ENCODE measurements around the gene RERE.

Gene RERE

DNA sequence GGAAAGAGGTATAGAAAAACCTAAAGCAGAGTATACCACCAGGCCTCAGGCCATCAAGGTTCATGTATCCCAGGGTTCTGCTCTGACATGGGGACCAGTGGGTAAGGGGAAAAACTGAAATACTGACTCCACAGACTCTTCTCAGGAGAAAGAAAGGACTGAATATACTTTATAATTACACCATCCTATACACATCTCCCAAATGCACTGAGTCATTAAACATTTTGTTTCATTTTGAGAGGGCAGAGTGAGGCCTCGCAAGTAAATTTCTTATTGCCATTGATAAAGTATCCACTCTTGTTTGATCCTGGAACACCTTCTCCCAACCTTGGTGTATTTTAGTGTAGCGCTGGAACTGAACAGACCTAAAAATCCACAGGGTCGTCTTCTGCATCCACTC, 251.6 kb downstream of the RERE start:
- DNase-seq, result no peak

DNA sequence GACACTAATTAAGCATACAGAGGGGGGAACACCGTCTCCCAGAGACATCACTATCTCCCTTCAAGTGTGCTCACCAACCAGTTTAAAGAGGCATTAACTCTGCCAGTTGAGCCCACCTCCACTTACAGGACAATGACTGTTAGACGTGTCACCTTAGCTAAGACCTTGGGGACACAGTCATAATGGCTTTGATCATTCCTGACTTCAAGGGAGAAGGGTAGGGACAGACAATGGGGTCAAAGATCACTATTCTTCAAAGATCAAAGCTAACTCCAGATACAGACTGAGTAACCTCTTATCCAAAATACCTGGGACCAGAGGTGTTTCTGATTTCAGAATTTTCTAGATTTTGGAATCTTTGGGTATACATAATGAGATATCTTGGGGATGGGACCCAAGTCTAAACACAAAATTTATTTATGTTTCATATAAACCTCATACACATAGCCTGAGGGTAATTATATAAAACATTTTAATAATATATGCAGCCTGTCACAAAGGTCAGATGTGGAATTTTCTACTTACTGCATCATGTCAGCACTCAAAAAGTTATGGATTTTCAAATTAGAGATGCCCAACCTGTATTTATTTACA, 253.4 kb downstream of the RERE start:
- no peak for DNase-seq

DNA sequence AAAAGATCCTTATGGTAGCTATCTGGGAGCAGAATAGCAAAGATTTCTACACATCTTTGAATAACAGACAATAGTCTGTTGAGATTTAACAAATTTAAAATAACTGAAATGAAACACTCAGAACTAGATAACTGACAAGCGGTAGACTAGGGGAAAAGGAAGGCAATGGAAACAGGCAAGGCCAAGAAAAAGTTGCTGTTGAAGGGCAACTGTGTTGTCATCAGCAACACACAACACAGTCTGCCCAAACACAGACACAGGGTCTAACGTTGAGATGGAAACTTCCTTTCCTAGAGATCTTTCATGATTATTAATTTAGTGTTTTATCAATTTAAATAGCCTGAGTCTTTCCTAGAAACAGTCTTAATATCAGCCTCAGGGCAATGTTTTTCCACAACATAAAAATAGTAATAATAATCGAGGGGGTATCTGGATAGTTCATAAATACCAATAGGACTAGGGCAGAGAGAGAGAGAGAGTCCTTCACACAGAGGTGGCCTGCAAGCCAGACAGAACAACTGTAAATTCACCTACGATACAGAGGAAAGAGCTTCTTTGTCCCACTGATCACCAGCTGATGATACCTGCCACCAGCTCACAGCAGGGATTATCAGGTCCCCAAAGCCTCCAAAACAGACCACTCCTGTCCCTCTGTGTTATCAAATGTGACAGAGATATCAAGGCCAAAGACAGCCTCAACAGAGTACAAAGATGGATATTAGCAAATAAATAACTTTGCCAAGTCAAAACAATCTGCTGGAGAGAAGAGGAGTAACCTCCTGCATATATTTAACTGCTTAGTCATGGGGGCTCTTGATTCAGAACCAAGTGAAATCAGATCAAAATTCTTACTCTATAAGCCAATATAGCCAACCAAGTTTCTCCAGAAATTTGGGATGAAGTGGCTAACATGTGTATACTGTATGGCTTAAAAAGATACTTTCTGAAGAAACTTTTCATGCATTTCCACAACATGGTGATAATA, 254.3 kb downstream of the RERE start:
- DNase-seq, result peak; percentile 58

DNA sequence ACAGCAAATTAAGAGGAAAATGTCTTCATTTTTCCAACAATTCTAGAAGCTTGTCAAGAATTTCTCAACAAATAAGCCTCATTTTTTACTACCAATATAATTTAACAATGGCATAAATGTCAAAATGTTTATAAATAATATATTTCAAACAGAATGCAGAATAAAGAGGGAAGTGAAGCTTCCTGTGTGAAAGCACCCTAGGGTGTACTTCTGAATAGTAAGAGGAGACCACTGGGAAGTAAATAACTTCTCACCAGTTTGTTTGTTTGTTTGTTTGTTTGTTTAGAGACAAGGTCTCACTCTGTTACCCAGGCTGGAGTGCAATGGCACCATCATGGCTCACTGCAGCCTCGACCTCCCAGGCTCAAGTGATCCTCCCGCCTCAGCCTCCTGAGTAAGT, 255.2 kb downstream of the RERE start:
- DNase-seq, result no peak

DNA sequence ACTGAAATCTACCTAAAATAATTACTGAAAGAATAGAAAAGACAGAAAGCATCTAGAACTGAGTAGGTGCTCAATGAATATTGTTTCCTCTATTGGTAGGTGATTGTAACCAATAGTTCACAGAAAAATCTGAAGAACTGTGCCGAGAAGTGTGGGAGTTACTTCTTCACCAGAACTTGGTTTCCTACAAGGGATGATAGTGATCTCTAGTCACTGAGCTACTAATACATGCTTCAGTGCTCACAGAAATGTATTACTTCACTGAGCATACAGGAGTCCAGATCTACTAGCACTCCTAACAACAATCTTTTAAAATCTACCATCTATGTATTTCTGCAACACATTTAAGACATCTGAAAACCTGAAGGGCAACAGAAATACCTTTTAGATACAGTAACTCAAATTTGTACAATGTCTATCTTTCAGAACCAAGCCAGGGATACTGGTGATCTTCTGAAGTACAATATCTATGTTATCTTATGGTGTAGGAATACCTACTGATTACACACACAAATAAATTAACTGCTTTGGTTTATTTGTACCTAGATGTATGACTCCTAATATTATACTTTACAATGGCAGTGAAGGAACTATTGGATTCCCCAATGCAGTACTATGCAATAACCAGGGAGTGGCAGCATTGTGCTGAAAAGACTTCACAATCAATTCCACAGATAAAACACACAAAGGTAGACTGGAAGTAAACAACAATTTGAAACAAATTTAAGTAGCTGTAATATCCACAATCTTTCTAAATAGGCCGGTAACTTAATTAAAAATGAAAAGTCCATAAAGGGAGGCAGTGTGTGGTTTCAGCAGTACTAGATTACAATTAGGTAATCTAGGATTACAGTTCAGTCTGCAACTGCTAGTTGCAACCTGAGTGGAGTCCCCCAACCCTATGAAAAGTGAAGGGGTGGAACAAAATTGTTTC, 256.6 kb downstream of the RERE start:
- DNase-seq, result peak; percentile 52

DNA sequence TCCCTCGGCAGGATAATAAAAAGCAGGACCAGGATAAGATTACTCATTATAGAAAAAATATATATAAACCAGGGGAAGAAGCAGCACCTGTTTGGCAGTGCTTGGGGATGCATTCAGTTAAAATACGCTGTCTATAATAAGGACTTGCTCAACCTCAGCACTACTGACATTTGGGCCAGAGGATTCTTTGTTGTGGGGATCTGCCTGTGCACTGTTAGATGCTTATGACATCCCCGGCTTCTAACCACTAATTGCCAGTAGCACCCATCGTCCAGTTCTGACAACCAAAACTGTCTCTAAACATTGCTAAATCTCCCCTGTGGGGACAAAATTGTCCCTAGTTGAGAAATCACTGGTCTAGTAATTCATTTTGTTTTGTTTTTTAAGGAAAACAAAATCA, 257.4 kb downstream of the RERE start:
- no peak for DNase-seq

DNA sequence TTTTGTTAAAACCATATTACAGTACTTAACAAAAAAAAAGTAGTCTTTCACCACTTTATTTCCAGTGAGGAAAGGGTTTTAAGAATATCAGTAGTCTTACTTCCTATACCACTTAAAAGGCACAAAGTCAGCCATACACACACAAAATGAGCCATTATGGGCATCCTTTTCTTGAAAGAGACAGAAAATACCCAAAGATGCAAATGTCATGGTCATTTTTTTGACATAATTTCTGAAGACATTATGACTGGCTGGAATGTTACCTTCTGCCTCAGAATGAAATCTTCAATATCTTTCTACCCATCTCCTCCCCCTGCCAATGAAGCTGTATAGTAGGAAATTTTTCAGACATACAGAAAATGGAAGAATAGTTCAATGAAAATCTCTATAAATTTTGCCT, 261.9 kb downstream of the RERE start:
- no peak for DNase-seq

DNA sequence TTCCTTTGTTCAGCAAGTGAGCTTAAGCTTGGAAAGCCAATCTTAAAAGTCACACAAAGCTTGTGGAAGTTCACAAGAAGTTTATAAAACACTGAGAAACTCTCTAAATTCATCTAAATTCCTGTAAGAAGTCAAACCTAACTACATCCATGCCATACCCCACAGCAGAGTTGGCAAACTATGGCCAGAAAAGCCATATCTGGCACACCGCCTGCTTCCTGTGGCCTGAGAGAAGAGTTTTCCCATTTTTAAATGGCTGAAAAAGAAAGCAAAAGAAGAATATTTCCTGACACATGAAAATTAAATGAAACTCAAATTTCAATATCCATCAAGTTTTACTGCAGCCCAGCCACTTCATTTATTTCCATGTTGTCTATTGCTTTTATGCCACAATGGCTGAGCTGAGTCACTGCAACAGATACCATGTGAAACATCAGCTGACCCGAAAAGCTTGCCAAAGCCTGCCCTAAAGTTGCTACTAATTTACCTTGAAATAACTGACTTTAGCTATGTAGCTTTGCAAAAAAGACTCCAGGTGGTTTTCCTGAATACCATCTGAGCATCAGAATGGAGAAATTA, 262.4 kb downstream of the RERE start:
- DNase-seq, result peak; percentile 21

DNA sequence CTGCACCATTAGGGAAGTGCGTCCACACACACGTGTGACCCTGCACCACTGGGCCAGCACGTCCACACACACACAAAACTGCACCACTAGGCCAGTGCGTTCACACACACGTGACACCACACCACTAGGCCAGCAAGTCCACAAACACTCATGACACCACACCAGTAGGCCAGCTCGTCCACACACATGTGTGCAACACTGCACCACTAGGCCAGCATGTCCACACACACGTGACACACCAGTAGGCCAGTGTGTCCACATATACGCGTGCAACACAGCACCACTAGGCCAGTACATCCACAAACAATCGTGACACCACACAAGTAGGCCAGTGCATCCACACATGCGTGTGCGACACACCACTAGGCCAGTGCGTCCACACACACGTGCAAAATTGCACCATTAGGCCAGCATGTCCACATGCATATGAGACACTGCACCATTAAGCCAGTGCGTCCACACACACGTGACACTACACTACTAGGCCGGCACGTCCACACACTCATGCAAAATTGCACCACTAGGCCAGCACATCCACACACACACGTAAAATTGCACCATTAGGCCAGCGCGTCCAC, 264.5 kb downstream of the RERE start:
- DNase-seq, result no peak

DNA sequence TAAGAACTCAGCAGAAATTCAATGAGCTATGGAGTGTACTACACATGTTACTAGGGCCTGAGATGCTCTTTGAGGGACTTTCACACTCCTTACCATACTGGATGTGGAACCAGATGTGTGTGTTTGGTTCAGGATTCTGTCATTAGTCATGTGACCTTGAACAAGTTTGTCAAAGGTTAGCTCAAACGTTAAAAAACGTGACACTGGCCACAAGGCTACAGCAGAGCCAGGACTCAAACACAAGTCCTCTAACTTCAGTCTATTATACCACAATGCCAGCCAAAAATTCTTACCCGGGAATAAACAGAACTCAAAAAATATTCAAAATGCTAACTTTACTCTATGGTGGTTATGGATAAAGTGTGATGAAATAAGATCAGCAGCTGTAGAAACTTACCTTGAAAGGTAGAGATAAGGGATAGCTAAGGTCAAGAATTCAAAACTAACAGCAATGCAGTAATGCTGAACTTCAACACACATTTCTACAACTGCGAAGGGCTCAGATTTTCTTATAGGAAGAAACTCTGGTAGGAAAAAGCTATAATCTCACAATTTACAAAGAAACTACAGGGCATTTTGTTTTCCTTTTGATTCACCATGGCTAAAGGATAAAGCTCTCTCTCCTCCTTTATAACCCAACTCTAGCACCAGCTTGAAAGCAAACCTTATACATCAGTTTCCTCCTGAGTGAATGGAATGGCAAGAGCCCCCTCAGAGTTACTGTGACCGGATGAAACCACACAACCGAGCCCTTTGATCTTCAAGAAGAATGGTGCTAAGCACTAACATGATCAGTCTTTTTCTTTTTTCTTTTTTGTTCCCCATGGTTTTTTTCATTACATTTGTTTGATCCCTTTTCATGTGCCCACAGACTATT, 265.6 kb downstream of the RERE start:
- DNase-seq, result no peak

DNA sequence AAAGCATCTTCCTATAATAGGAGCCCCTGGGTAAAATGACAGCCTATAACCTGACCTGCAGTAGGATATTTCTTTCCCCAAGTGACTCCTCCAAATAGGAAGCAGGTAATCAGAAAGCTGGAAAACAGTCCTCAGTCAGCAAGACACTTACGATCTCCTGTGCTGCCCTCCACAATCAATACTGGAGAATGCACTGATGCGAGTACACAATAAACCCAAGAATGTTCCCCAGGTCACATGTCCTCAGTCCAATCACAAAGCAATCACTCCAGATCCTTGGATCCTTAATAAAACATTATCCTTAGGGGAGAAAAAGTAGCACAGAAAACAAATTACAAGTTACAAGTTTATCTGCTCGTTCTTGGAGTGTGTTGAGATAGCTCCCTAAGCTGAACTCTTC, 266.4 kb downstream of the RERE start:
- no peak for DNase-seq

DNA sequence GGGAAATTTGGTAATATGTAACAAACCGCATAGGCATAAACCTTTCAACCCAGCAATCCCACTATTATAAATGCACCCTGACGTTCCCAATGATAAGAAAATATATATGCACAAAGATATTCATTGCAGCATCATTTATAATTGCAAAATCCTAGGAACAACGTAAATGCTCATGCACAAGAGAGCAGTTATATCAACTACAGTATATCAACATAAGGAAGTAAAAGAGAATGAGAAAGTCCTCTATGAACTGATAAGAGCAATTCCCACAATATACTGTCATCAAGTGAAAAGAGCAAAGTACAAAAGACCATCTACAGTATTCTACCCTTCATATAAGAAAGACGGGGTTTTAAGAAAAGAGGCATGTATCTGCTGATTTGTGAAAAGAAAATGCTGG, 269.6 kb downstream of the RERE start:
- no peak for DNase-seq

DNA sequence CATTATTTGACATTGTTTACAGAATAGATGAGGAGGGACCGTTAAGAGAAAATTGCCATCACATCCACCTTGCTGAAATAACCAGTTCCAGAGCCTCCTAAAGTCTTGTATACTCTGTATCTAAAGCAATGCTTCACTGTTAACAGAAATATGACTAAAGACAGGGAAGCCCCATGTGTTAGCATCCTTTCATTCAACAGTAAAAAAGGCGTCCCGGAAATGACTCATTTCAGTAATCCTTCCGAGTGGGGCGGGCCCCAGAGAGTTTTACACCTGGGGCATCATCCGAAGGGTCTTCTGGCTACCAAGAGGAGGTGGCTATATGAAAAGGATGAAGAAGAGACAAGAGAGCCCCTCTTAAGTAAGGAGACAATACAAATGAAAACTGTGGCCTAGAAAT, 272.4 kb downstream of the RERE start:
- no peak for DNase-seq

DNA sequence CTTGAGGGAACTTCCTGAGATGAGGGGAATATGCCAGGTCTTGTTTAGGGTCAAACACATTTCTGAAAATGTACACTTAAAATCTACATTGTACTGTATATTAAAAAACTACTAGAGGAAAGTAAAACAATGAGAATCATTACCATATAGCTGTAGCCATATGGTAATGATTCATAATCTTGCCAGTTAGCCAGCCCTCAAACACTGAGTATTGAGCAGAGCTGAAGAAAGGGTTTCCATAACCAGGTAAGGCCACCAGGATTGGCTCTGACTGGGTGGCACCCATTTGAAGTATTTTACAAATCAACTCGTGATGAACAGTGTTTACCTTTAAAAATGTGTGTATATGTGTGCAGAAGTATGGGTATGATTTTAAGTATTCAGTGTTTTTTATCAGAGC, 272.8 kb downstream of the RERE start:
- no peak for DNase-seq

DNA sequence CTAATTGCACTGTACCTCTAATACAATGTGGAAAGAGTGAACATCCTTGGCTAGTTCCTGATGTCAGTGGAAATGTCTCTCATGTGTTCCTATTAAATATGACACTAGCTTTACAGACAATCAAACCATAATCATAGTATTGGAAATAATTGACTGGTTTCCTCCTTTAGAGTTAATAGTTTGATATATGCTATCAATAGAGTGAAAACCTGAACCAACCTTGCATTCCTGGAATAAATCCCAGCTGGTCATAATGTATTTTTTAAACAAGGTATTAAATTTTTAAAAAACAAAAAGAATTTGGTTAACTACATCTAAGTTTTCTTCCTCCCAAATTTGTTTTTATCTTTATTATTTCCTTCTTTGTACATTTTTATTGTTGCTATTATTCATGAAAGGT, 273.5 kb downstream of the RERE start:
- no peak for DNase-seq

DNA sequence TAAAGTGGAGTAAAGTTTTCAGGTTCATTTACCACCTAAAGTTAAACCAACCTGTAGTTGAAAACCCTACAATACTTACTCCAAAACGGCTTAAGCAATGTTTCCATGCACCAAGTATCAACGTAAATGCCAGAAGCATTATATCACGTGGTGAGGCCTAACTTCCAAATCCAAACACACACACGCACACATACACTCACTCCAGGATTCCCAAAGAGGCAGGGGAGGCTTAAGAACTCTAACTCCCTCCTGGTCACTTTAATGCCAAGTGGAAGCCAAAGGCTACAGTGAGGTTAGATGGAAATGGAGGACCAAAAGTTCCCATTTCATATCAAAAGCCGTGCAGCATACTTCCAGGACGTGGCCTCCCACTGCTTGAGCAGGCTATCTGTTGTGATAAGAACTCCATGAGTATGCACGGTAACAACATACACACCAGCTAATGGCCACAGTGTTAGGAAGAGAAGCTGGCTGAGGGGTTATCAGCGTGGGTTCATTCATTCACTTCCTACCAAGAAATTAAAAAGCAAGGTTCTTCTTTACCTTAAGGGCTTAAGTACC, 275.4 kb downstream of the RERE start:
- DNase-seq, result peak; percentile 40

DNA sequence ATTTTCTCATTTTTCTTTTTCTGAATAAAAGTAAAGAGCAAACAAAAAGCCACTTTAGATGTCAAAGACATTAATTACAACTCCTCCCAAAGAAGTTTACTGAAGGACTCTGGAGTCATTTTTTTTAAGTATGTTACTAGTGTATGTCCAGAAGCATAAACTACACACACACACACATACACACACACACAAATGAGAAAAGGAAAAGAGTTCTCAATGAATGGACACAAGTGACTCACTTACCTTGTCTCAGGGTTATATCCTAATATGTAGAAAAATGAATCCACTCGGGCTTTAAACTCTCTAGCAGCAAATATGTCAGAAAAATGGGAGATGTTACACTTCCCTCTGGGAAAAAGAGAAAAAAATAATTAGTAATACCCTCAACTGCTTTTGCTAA, 276.5 kb downstream of the RERE start:
- peak; percentile 26 for DNase-seq

DNA sequence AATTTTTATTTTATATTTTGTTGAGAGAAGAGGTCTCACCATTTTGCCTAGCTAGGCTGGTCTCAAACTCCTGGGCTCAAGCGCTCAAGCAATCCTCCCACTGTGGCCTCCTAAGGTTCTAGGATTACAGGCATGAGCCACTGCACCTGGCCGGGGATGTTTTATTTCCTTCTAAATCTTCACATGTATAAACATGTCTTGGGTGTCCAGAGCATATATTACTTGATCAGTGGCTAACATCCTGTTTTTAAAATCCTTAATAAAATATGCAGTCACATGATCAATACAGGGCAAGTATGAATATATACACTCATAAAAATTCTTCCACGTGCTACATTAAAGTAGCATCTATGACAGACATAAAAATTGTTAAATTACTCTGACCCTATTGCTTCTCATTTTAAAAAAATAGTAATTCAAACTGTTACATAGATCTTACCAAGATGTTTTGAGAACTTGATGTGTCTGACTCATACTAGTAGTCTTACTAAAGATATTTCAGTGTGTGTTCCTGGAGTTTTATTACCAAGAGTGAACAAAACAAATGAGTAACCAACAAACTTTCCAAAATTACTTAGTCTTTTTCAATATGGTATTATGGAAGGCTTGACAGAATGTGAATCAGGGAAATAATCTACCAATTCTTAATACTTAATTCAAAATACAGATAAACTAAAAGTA, 277.0 kb downstream of the RERE start:
- peak; percentile 67 for DNase-seq

DNA sequence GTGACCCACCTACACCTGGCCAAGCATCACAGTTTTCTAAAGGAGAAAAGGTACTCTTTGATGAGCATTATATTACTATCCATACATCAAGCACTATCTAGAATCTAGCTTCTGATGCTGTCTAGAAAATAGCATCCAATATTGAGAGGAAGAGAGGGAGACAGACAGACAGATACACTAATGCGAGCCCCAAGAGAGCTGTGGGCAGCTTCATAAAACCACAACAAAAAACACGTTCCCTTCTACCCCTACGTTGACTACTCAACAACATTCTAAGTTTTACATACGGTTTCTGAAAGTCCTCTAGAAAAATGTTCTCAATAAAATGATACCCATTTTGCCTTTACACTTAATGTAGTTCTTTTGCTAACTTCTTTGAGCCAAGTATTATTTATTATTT, 277.8 kb downstream of the RERE start:
- no peak for DNase-seq

DNA sequence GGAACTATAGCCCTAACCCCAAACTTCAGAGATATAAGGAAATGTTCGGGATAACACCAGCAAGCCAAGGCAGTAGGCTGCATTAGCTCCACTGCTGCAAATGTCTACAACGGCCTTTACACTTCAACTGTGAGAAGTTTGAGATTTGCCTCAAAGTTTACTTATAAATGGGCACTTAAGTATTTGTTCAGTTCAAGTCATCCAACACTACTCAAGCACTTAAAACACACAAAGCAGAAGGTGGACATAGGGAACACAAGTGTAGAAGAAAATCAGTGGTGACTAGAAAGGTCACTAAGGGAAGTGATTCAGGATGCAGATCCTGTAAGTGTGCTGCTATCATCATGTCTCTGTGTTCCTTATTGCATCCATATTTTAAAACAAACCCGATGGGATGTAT, 278.9 kb downstream of the RERE start:
- no peak for DNase-seq

DNA sequence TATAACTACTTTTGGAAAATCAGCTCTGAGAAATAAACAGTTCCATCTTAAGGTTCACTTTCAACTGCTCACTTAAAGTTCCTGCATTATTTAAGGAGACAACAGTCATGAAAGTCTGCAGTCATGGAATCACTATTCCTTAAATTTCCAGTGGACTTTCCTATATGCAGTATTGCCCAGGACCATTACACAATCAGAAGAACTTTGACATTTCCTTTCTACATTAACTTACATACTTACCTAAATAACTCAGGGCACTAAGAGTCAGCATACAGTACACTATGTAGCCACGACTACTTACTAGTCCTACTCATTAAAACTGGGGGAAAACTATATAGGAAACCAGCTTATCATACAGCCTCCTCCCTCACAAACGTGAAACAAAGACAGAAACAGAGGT, 279.4 kb downstream of the RERE start:
- no peak for DNase-seq

All from fibroblast of upper back skin (primary cell).